Measurements from ENCODE around the gene PTPN11. TPM values are rescaled to one million over a fixed set of nuclear protein-coding genes. Genes with fewer than 3 reads are reported as not detected.

PTPN11 gene
- total and polyA plus RNA-seq, 2 donors (not counting 3 experiments of a cell fraction or from before 2014, with no cell fraction given), result 36.5 to 107 TPM

DNA sequence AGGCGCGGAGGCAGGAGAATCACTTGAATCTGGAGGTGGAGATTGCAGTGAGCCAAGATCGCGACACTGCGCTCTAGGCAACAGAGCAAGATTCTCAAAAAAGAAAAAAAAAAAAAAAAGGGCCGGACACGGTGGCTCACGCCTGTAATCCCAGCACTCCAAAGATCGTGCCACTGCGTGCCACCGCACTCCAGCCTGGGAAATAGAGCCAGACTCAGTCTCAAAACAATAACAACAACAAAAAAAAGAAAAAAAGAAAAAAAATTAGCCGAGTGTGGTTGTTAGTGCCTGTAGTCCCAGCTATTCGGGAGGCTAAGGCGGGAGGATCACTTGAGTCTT lies 8.9 kb upstream of the PTPN11 start:
- Histone ChIP-seq H3K27ac (ENCODE audit: insufficient read depth, low read depth, low read length) (no peak overlapping the region), H3K4me3 (replicated peaks in 1 of 3; ENCODE audit: insufficient read depth in 1 of 3, low read depth in 1 of 3, low read length in 3 of 3) (no peak overlapping the region), H3K27me3 (ENCODE audit: control insufficient read depth in 2 of 2, insufficient read depth in 2 of 2, low read length in 2 of 2) (peaks cover 0 to 4% of the 10 kb centered on the region in 2 experiments), H2AFZ (ENCODE audit: low read depth, low read length) (peak overlapping the region; percentile 23), H3K9ac (replicated peaks; ENCODE audit: extremely low read depth, insufficient read depth, low read length) (no peak overlapping the region), H3K36me3 (ENCODE audit: control insufficient read depth in 2 of 2, extremely low read depth in 1 of 2, insufficient read depth in 2 of 2, low read length in 2 of 2) (peaks cover 19 to 25% of the 10 kb centered on the region in 2 experiments), H3K4me2 (ENCODE audit: insufficient read depth, low read length) (no peak overlapping the region), H3K4me1 (ENCODE audit: control insufficient read depth, extremely low read depth, insufficient read depth, low read length) (peaks cover 20% of the 10 kb centered on the region), H3K9me3 (replicated peaks; ENCODE audit: control insufficient read depth, insufficient read depth, low read length) (no peaks in the 10 kb centered on the region), H3K79me2 (ENCODE audit: control insufficient read depth, insufficient read depth, low read length) (peaks cover 30% of the 10 kb centered on the region), H4K20me1 (replicated peaks; ENCODE audit: control insufficient read depth, extremely low read depth, insufficient read depth, low read length) (no peaks in the 10 kb centered on the region), H3K9me1 (replicated peaks; ENCODE audit: control insufficient read depth, extremely low read depth, insufficient read depth, low read length) (no peaks in the 10 kb centered on the region)
- CTCF ChIA-PET, result interaction anchor here (1.3 to 2.1 kb wide), 3 partner anchors 23 to 212 kb away, joined by 3 to 29 read pairs (median 10); no protein-coding TSS in a partner anchor
- no peak for FAIRE-seq
- dilution Hi-C loops (cut with MboI; ENCODE audit: extremely low pct_ligation_motif_present, low sequenced_read_pairs), result no loop called here
- POLR2A ChIA-PET, result interaction anchor here (0.6 kb wide), 1 partner anchor 304 kb away, joined by 3 read pairs; no protein-coding TSS in a partner anchor
- intact Hi-C loops (cut with micrococcal nuclease), result loop anchor here (1.0 to 10.0 kb wide), 4 partner anchors 8 to 565 kb away; partner anchors contain the start of genes HECTD4, MAPKAPK5 and PTPN11
- no TSS peak for BruUV-seq (replicated peaks)
- TF ChIP-seq, protein P1, sequence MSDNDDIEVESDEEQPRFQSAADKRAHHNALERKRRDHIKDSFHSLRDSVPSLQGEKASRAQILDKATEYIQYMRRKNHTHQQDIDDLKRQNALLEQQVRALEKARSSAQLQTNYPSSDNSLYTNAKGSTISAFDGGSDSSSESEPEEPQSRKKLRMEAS (IDR thresholded peaks at IDR 0.05; ENCODE audit: insufficient read depth, insufficient read length), result no peak
- TF ChIP-seq JUN (IDR thresholded peaks at IDR 0.05; ENCODE audit: borderline replicate concordance, insufficient read depth, insufficient read length, low read depth), result no peak
- no peak for TF ChIP-seq FOS (IDR thresholded peaks at IDR 0.05; ENCODE audit: borderline replicate concordance, insufficient read depth, low read length)
- no peak for TF ChIP-seq MYC (IDR thresholded peaks at IDR 0.05; ENCODE audit: low read depth, low read length)
- no peak for TF ChIP-seq EZH2 (IDR thresholded peaks at IDR 0.05; ENCODE audit: borderline replicate concordance, low read depth, low read length, severe bottlenecking)
- no peak for TF ChIP-seq POLR2A (IDR thresholded peaks at IDR 0.05; ENCODE audit: low read depth, low read length)
- no peak for TF ChIP-seq POLR2AphosphoS5 (IDR thresholded peaks at IDR 0.05; ENCODE audit: insufficient read depth, low read depth, low read length)
- TF ChIP-seq, protein P2, sequence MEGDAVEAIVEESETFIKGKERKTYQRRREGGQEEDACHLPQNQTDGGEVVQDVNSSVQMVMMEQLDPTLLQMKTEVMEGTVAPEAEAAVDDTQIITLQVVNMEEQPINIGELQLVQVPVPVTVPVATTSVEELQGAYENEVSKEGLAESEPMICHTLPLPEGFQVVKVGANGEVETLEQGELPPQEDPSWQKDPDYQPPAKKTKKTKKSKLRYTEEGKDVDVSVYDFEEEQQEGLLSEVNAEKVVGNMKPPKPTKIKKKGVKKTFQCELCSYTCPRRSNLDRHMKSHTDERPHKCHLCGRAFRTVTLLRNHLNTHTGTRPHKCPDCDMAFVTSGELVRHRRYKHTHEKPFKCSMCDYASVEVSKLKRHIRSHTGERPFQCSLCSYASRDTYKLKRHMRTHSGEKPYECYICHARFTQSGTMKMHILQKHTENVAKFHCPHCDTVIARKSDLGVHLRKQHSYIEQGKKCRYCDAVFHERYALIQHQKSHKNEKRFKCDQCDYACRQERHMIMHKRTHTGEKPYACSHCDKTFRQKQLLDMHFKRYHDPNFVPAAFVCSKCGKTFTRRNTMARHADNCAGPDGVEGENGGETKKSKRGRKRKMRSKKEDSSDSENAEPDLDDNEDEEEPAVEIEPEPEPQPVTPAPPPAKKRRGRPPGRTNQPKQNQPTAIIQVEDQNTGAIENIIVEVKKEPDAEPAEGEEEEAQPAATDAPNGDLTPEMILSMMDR (IDR thresholded peaks at IDR 0.05; ENCODE audit: extremely low read depth in 1 of 2, insufficient read depth in 1 of 2, low read depth in 1 of 2, low read length in 2 of 2), result no peak
- no peak for TF ChIP-seq GATA2 (IDR thresholded peaks at IDR 0.05; ENCODE audit: insufficient read depth, insufficient read length, low read depth, low read length)
- no peak for DNase-seq (ENCODE audit: low read depth, low spot score)
